Stomach (tissue), 4 donors: Measurements from ENCODE around the gene ADGRG7.

Experiments
- EP300 ChIP-seq: sonication (generic); formaldehyde crosslinking; IDR thresholded peaks from one replicate; pipeline ENCODE4 v1.6.1; 2017; ENCODE audit warnings: antibody characterized with exemption
- POLR2AphosphoS5 ChIP-seq, 3 donors: sonication (generic); formaldehyde crosslinking; IDR thresholded peaks; one replicate each; pipeline ENCODE4 v1.6.1; 2016; ENCODE audit warnings: antibody characterized with exemption in 3 of 3
- TF ChIP-seq, protein P1 (sequence below), 7 experiments: fragments of 450-650 bp in 4 of 7; fragments of 200-600 bp in 3 of 7; sonication (generic) in 3 of 7; IDR thresholded peaks; one replicate each; pipeline ENCODE4 v1.5.1; 2016 to 2019; ENCODE audit warnings: antibody characterized with exemption in 7 of 7, control low read depth in 2 of 7, mild to moderate bottlenecking in 1 of 7

DNA sequence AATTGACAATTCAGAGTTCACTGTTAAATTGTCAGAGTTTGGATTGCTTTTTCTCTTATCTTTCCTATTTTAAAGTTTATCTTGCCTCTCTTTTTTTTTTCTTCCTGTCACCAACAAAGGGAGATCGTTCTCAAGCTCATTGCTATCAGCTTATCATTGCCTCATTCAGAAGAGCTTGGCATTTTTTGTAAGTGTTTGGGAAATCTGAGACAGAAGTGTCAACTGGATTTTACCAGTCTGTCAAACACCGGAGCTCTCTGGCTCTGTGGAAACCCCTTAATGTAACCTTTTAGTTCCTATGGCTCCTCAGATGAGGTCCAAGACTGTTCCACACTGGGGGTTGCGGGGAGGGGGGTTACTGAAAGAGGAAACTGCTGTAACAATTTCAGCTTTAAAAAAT, 89.3 kb downstream of the ADGRG7 start:
- no peak for TF ChIP-seq EP300
- TF ChIP-seq, protein P1, sequence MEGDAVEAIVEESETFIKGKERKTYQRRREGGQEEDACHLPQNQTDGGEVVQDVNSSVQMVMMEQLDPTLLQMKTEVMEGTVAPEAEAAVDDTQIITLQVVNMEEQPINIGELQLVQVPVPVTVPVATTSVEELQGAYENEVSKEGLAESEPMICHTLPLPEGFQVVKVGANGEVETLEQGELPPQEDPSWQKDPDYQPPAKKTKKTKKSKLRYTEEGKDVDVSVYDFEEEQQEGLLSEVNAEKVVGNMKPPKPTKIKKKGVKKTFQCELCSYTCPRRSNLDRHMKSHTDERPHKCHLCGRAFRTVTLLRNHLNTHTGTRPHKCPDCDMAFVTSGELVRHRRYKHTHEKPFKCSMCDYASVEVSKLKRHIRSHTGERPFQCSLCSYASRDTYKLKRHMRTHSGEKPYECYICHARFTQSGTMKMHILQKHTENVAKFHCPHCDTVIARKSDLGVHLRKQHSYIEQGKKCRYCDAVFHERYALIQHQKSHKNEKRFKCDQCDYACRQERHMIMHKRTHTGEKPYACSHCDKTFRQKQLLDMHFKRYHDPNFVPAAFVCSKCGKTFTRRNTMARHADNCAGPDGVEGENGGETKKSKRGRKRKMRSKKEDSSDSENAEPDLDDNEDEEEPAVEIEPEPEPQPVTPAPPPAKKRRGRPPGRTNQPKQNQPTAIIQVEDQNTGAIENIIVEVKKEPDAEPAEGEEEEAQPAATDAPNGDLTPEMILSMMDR (IDR thresholded peaks at IDR 0.05), result no peak
- no peak for TF ChIP-seq POLR2AphosphoS5 (IDR thresholded peaks at IDR 0.05)
